Liver (tissue), 9 donors: ENCODE data around the gene U2AF1L4. TPM values are rescaled to one million over a fixed set of nuclear protein-coding genes. Genes with fewer than 3 reads are reported as not detected.

Experiments used
- DNase-seq: peaks from one replicate; pipeline ENCODE4 v3.0.0-alpha.2; 2017; ENCODE audit warnings: low spot score
- H3K27ac ChIP-seq, 2 donors: one replicate each; pipeline ENCODE4 v1.7.0; 2013; ENCODE audit warnings: inconsistent platforms in 2 of 2, low read length in 2 of 2, control low read depth in 1 of 2, low read depth in 1 of 2, mild to moderate bottlenecking in 1 of 2
- H3K27me3 ChIP-seq, 4 donors: one replicate each; pipeline versions ENCODE4 v1.6.1 to v1.7.0; 2013; ENCODE audit warnings: low read length in 3 of 4, inconsistent platforms in 1 of 4, mild to moderate bottlenecking in 1 of 4, moderate library complexity in 1 of 4; ENCODE audit not compliant: control insufficient read depth in 4 of 4, insufficient read depth in 4 of 4
- H3K36me3 ChIP-seq, 4 donors: one replicate each; pipeline versions ENCODE4 v1.6.1 to v1.7.0; 2013; ENCODE audit warnings: low read length in 3 of 4, mild to moderate bottlenecking in 3 of 4, low read depth in 1 of 4, moderate library complexity in 1 of 4; ENCODE audit not compliant: control insufficient read depth in 4 of 4, insufficient read depth in 3 of 4
- H3K4me1 ChIP-seq, 4 donors: one replicate each; pipeline versions ENCODE4 v1.6.1 to v1.7.0; 2013; ENCODE audit warnings: low read length in 3 of 4, mild to moderate bottlenecking in 3 of 4, moderate library complexity in 1 of 4; ENCODE audit not compliant: control insufficient read depth in 4 of 4, insufficient read depth in 4 of 4
- H3K4me3 ChIP-seq, 3 donors: one replicate each; pipeline versions ENCODE4 v1.6.1 to v1.7.0; 2013; ENCODE audit warnings: low read length in 3 of 3, control low read depth in 1 of 3, low read depth in 1 of 3, mild to moderate bottlenecking in 1 of 3
- H3K9ac ChIP-seq, 2 donors: one replicate each; pipeline ENCODE4 v1.7.0; 2013; ENCODE audit warnings: low read length in 2 of 2, mild to moderate bottlenecking in 2 of 2, moderate library complexity in 2 of 2, control low read depth in 1 of 2, low read depth in 1 of 2
- H3K9me3 ChIP-seq, 4 donors: one replicate each; pipeline versions ENCODE4 v1.6.1 to v1.7.0; 2013; ENCODE audit warnings: low read length in 3 of 4; ENCODE audit not compliant: control insufficient read depth in 4 of 4
- ATF3 ChIP-seq: IDR thresholded peaks from 2 replicates; pipeline ENCODE4 v1.6.1; 2016; ENCODE audit warnings: antibody characterized with exemption
- CTCF ChIP-seq: fragments of 150-350 bp; IDR thresholded peaks from 2 replicates; pipeline ENCODE4 v1.5.1; 2017; ENCODE audit warnings: improper control_type of control experiment, low read depth, low read length; ENCODE audit not compliant: missing input control
- EGR1 ChIP-seq, 2 donors: IDR thresholded peaks; 2 replicates each; pipeline ENCODE4 v1.6.1; 2016 to 2018; ENCODE audit warnings: antibody characterized with exemption in 2 of 2, low read depth in 2 of 2
- FOXA1 ChIP-seq: IDR thresholded peaks from 2 replicates; pipeline ENCODE4 v1.6.1; 2016; ENCODE audit warnings: antibody characterized with exemption
- FOXA2 ChIP-seq: IDR thresholded peaks from 2 replicates; pipeline ENCODE4 v1.6.1; 2016; ENCODE audit warnings: antibody characterized with exemption
- GABPA ChIP-seq, 2 donors: IDR thresholded peaks in 1 of 2; conservative IDR thresholded peaks in 1 of 2; 2 replicates each; pipeline ENCODE4 v1.6.1; 2016; ENCODE audit warnings: antibody characterized with exemption in 2 of 2, mild to moderate bottlenecking in 1 of 2, moderate library complexity in 1 of 2
- HNF4A ChIP-seq, 2 donors: conservative IDR thresholded peaks; 2 replicates each; pipeline ENCODE4 v1.6.1; 2016; ENCODE audit warnings: antibody characterized with exemption in 2 of 2, mild to moderate bottlenecking in 2 of 2
- HNF4G ChIP-seq: IDR thresholded peaks from 2 replicates; pipeline ENCODE4 v1.6.1; 2016; ENCODE audit warnings: antibody characterized with exemption
- JUND ChIP-seq, 2 donors: IDR thresholded peaks; 2 replicates each; pipeline ENCODE4 v1.6.1; 2016; ENCODE audit warnings: antibody characterized with exemption in 2 of 2
- MAX ChIP-seq: IDR thresholded peaks from 2 replicates; pipeline ENCODE4 v1.6.1; 2016; ENCODE audit warnings: antibody characterized with exemption
- NR2F2 ChIP-seq: IDR thresholded peaks from 2 replicates; pipeline ENCODE4 v1.6.1; 2016; ENCODE audit warnings: antibody characterized with exemption
- RAD21 ChIP-seq, 2 donors: IDR thresholded peaks; 2 replicates each; pipeline ENCODE4 v1.6.1; 2016; ENCODE audit warnings: antibody characterized with exemption in 2 of 2, mild to moderate bottlenecking in 2 of 2
- REST ChIP-seq: IDR thresholded peaks from 2 replicates; pipeline ENCODE4 v1.6.1; 2016; ENCODE audit warnings: antibody characterized with exemption, mild to moderate bottlenecking
- RXRA ChIP-seq, 2 donors: IDR thresholded peaks; 2 replicates each; pipeline ENCODE4 v1.6.1; 2017 to 2018; ENCODE audit warnings: antibody characterized with exemption in 2 of 2, mild to moderate bottlenecking in 1 of 2
- SP1 ChIP-seq: IDR thresholded peaks from 2 replicates; pipeline ENCODE4 v1.6.1; 2018; ENCODE audit warnings: antibody characterized with exemption, mild to moderate bottlenecking
- TAF1 ChIP-seq: conservative IDR thresholded peaks from 2 replicates; pipeline ENCODE4 v1.6.1; 2016; ENCODE audit warnings: antibody characterized with exemption, mild to moderate bottlenecking
- YY1 ChIP-seq: IDR thresholded peaks from 2 replicates; pipeline ENCODE4 v1.6.1; 2016; ENCODE audit warnings: antibody characterized with exemption, mild to moderate bottlenecking
- ZBTB33 ChIP-seq: IDR thresholded peaks from 2 replicates; pipeline ENCODE4 v1.6.1; 2016; ENCODE audit warnings: antibody characterized with exemption
- WGBS: extraction: QIAGEN DNeasy Blood & Tissue Kit; methylation state at CpG from one replicate; pipeline ENCODE4 v1.1.7; 2013; 5-methylcytosine and 5-hydroxymethylcytosine counted together
- polyA plus RNA-seq, 2 donors: library from polyadenylated mRNA; stranded (reverse) in 1 of 2; unstranded in 1 of 2; fragments of 200-250 nt in 1 of 2; fragments of >200 nt in 1 of 2; fragmentation: Nextera tagmentation in 1 of 2; extraction: Ambion mirVana in 1 of 2; gene quantifications; one replicate each; pipeline versions ENCODE4 v1.2.1 to v1.2.3, GENCODE V29; 2013 to 2015
- total RNA-seq, 2 donors: library from RNA; depleted of rRNA; stranded (reverse); fragments of >200 nt; gene quantifications; one replicate each; pipeline ENCODE4 v1.2.3, GENCODE V29; 2014
- donor health status: healthy.
- donor health status: healthy.
- donor health status: healthy.
- donor health status: healthy.
- donor health status: healthy.

U2AF1L4 gene
- total and polyA plus RNA-seq, 4 donors, result 4.5 to 36.5 (median 13.4) TPM

GRCh38 chr19:35715981-35716800 is 29.0 kb downstream of the U2AF1L4 start:
- WGBS, result 5% methylated on average over 52 of the region's 52 CpGs
- H3K4me1 ChIP-seq, result peaks cover 12 to 34% (median 25%) of the 10 kb centered on the region in 4 donors
- no peaks in the 10 kb centered on the region for H3K27me3 ChIP-seq
- H3K9ac ChIP-seq, result peak overlapping the region in 1 of 2 donors; percentile 84
- H3K36me3 ChIP-seq, result peaks cover 0 to 5% (median 4%) of the 10 kb centered on the region in 4 donors
- no peak for DNase-seq
- no peaks in the 10 kb centered on the region for H3K9me3 ChIP-seq
- peak overlapping the region; percentile 75 to 86 for H3K27ac ChIP-seq
- peak overlapping the region; percentile 65 to 91 (median 90) for H3K4me3 ChIP-seq
- TF ChIP-seq GABPA (IDR thresholded peaks at IDR 0.05 in 1 of 2, conservative IDR thresholded peaks at IDR 0.05 in 1 of 2), result no peak
- no peak for TF ChIP-seq HNF4G
- no peak for TF ChIP-seq TAF1
- TF ChIP-seq YY1, result peak; percentile 68
- no peak for TF ChIP-seq EGR1 (IDR thresholded peaks at IDR 0.05; ENCODE audit: low read depth in 2 of 2)
- TF ChIP-seq REST, result no peak

- TF ChIP-seq TAF1, result no peak
- no peak for TF ChIP-seq JUND (IDR thresholded peaks at IDR 0.05)
- TF ChIP-seq HNF4G, result no peak
- no peak for TF ChIP-seq GABPA (IDR thresholded peaks at IDR 0.05 in 1 of 2, conservative IDR thresholded peaks at IDR 0.05 in 1 of 2)
- no peak for TF ChIP-seq MAX
- no peak for TF ChIP-seq REST
- TF ChIP-seq FOXA1, result no peak
- no peak for TF ChIP-seq YY1
- no peak for TF ChIP-seq HNF4A (conservative IDR thresholded peaks at IDR 0.05)
- no peak for TF ChIP-seq ZBTB33
- no peak for TF ChIP-seq CTCF
- no peak for TF ChIP-seq NR2F2
- TF ChIP-seq ATF3, result no peak
- TF ChIP-seq RXRA (IDR thresholded peaks at IDR 0.05), result no peak
- TF ChIP-seq SP1, result no peak
- TF ChIP-seq EGR1 (IDR thresholded peaks at IDR 0.05; ENCODE audit: low read depth in 2 of 2), result no peak
- TF ChIP-seq FOXA2, result no peak
- TF ChIP-seq RAD21 (IDR thresholded peaks at IDR 0.05), result no peak
- no peak overlapping the region for H3K9ac ChIP-seq
- no peaks in the 10 kb centered on the region for H3K27me3 ChIP-seq
- H3K4me1 ChIP-seq, result peaks cover 12 to 34% (median 24%) of the 10 kb centered on the region in 4 donors
- 92% methylated on average over 7 of the region's 7 CpGs for WGBS
- H3K4me3 ChIP-seq, result no peak overlapping the region
- peaks cover 0 to 4% (median 3%) of the 10 kb centered on the region in 4 donors for H3K36me3 ChIP-seq
- H3K9me3 ChIP-seq, result no peaks in the 10 kb centered on the region
- no peak overlapping the region for H3K27ac ChIP-seq
- DNase-seq, result no peak
These were observed 29.8 kb downstream of the U2AF1L4 start for GRCh38 chr19:35715355-35715809.
